Endodermal cell (in vitro differentiated cells): ENCODE measurements around the gene NDUFV3. TPM values are rescaled to one million over a fixed set of nuclear protein-coding genes. Genes with fewer than 3 reads are reported as not detected.
"Not testable (repeated sequence)": the region's sequence is repeated elsewhere in the genome, so short reads cannot be mapped to it uniquely, and the experiment has no call there.

ENCODE experiments used
- DNase-seq: peaks from one replicate; pipeline ENCODE4 v3.0.0-alpha.2; 2017
- H3K27ac ChIP-seq: 2 replicates; pipeline ENCODE4 v1.5.1; 2013; ENCODE audit warnings: mild to moderate bottlenecking, low read depth, low read length, moderate library complexity
- H3K27me3 ChIP-seq: 2 replicates; pipeline ENCODE4 v1.6.1; 2013; ENCODE audit warnings: mild to moderate bottlenecking, low read length, moderate library complexity; ENCODE audit not compliant: insufficient read depth, control insufficient read depth, poor library complexity, severe bottlenecking
- H3K36me3 ChIP-seq: 2 replicates; pipeline ENCODE4 v1.7.0; 2013; ENCODE audit warnings: mild to moderate bottlenecking, low read length, moderate library complexity; ENCODE audit not compliant: control insufficient read depth, insufficient read depth
- H3K4me1 ChIP-seq: one replicate; pipeline ENCODE4 v1.7.0; 2013; ENCODE audit warnings: low read length; ENCODE audit not compliant: control insufficient read depth, insufficient read depth
- H3K4me3 ChIP-seq: 2 replicates; pipeline ENCODE4 v1.5.1; 2013; ENCODE audit warnings: mild to moderate bottlenecking, low read length, moderate library complexity
- H3K9ac ChIP-seq: 2 replicates; pipeline ENCODE4 v1.6.1; 2013; ENCODE audit warnings: mild to moderate bottlenecking, low read length, moderate library complexity; ENCODE audit not compliant: poor library complexity, severe bottlenecking; ENCODE audit errors: extremely low read depth
- H3K9me3 ChIP-seq: 2 replicates; pipeline ENCODE4 v1.6.1; 2013; ENCODE audit warnings: mild to moderate bottlenecking, low read length, moderate library complexity; ENCODE audit not compliant: control insufficient read depth
- H3K27ac Mint-ChIP-seq: 2 replicates; pipeline ENCODE4 v1.8.0; 2020; ENCODE audit warnings: mixed read lengths
- H3K27me3 Mint-ChIP-seq: 2 replicates; pipeline ENCODE4 v1.8.0; 2021; ENCODE audit warnings: mild to moderate bottlenecking, mixed read lengths; ENCODE audit not compliant: insufficient read depth
- H3K36me3 Mint-ChIP-seq: 2 replicates; pipeline ENCODE4 v1.8.0; 2020; ENCODE audit warnings: low read depth, mixed read lengths
- H3K4me1 Mint-ChIP-seq: 2 replicates; pipeline ENCODE4 v1.8.0; 2020; ENCODE audit warnings: mixed read lengths
- H3K4me3 Mint-ChIP-seq: 2 replicates; pipeline ENCODE4 v1.8.0; 2020; ENCODE audit warnings: mild to moderate bottlenecking, moderate library complexity, mixed read lengths
- H3K9me3 Mint-ChIP-seq: 2 replicates; pipeline ENCODE4 v1.8.0; 2020; ENCODE audit warnings: mild to moderate bottlenecking, mixed read lengths
- CTCF ChIP-seq: fragments of 200-600 bp; sonication (generic); conservative IDR thresholded peaks from 2 replicates; pipeline ENCODE4 v1.5.0; 2021; ENCODE audit warnings: antibody characterized with exemption, mild to moderate bottlenecking
- WGBS, 2 experiments: methylation state at CpG; one replicate each; pipeline versions ENCODE4 v1.1.5 to v1.1.7; 2013; ENCODE audit warnings: missing lambda C conversion rate in 2 of 2, mixed read lengths in 1 of 2; ENCODE audit not compliant: insufficient coverage in 1 of 2, insufficient read length in 1 of 2; 5-methylcytosine and 5-hydroxymethylcytosine counted together
- total RNA-seq, 2 donors: library from RNA; stranded (reverse); fragmentation: NEBNext Ultra II Directional in 1 of 2; extraction: Animal tissue kit (Norgen Biotek cat#: 25700) in 1 of 2; gene quantifications; 2 replicates in 1 of 2; 3 replicates in 1 of 2; pipeline ENCODE4 v1.2.1, GENCODE V29; 2021

The NDUFV3 gene
- total RNA-seq, 2 donors from 2014 or later, result 25.8 to 27.2 TPM

DNA sequence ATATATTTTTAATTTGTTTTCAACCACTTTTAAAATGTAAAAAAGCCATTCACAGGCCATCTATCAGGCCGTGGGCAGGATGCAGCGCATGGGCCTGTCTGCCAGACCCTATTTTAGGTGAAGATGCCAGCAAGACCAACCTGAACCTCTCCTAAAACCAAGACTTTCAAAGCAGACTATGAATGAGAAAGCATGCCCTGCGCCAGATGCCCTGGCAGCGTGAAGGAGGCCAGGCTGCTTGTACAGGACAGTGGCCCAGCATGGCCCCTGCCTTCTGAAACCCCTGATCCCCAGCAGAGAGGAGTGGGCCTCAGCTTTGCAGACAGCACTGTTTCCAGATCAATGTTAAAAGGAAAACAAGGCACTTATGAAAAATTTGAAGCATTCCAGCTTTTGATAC is 45.4 kb upstream of the NDUFV3 start:
- no peak overlapping the region for H3K9ac ChIP-seq
- WGBS, 2 experiments, result 89 to 96% methylated on average over 2 to 4 of the region's 4 CpGs
- Mint-ChIP-seq H3K27me3 (no peaks in the 10 kb centered on the region), H3K36me3 (peaks cover 86% of the 10 kb centered on the region), H3K4me1 (no peaks in the 10 kb centered on the region), H3K4me3 (no peak overlapping the region), H3K9me3 (no peaks in the 10 kb centered on the region), H3K27ac (no peak overlapping the region)
- no peak for TF ChIP-seq CTCF
- H3K9me3 ChIP-seq, result no peaks in the 10 kb centered on the region
- no peaks in the 10 kb centered on the region for H3K4me1 ChIP-seq
- no peak overlapping the region for H3K4me3 ChIP-seq
- peaks cover 82% of the 10 kb centered on the region for H3K36me3 ChIP-seq
- no peaks in the 10 kb centered on the region for H3K27me3 ChIP-seq
- peak; percentile 20 for DNase-seq
- no peak overlapping the region for H3K27ac ChIP-seq

- WGBS, 2 experiments, result 97 to 98% methylated on average over 50 to 84 of the region's 95 CpGs
- H3K27ac ChIP-seq, H3K27ac Mint-ChIP-seq, H3K4me3 ChIP-seq, H3K4me1 Mint-ChIP-seq, H3K9me3 Mint-ChIP-seq, H3K27me3 ChIP-seq, H3K27me3 Mint-ChIP-seq, DNase-seq, H3K9ac ChIP-seq, H3K4me1 ChIP-seq, H3K9me3 ChIP-seq, H3K4me3 Mint-ChIP-seq: not testable (repeated sequence)
- peaks cover 87% of the 10 kb centered on the region for H3K36me3 Mint-ChIP-seq
- peaks cover 82% of the 10 kb centered on the region for H3K36me3 ChIP-seq
Measured at GRCh38 chr21:42848144-42848931, 44.8 kb upstream of the NDUFV3 start.

DNA sequence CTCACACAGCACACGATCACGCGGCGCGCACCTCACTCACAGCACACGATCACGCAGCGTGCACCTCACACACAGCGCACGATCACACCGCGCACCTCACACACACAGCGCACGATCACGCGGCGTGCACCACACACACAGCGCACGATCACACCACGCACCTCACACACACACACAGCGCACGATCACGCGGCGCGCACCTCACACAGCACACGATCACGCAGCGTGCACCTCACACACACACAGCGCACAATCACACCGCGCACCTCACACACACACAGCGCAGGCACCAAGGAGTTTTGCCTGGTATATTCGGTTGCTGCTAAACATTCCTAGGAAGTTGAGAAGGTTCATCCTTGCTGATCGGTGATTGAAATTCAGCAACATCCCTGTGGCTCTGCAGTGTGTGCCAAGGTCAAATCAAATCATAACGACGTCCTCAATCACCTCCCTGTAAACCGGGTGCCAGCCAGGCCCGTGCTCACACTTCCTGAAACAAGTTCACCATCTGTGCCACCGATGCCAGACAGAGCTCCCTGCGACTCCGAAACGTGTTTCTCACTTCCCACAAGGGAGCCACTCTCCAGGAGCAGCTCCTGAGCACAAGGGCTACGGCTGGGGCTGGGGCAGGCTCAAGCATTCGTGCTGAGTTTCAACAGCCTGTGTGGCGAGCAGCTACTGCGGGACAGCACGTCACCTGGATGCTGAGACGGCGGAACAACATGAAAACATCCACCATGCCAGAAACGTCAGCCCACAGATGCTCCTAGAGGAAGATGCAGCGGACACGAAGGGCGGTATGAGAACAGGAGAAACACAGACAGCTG is 44.0 kb upstream of the NDUFV3 start:
- Mint-ChIP-seq H3K9me3 (no peaks in the 10 kb centered on the region), H3K36me3 (peaks cover 88% of the 10 kb centered on the region), H3K4me3 (no peak overlapping the region), H3K27me3 (no peaks in the 10 kb centered on the region), H3K27ac (peak overlapping the region; percentile 58), H3K4me1 (no peaks in the 10 kb centered on the region)
- peaks cover 84% of the 10 kb centered on the region for H3K36me3 ChIP-seq
- DNase-seq, result no peak
- WGBS, 2 experiments, result 90 to 91% methylated on average over 34 to 54 of the region's 54 CpGs
- no peak for TF ChIP-seq CTCF
- H3K4me1 ChIP-seq, result no peaks in the 10 kb centered on the region
- H3K27ac ChIP-seq, result no peak overlapping the region
- H3K9ac ChIP-seq, result no peak overlapping the region
- no peak overlapping the region for H3K4me3 ChIP-seq
- no peaks in the 10 kb centered on the region for H3K9me3 ChIP-seq
- no peaks in the 10 kb centered on the region for H3K27me3 ChIP-seq
